ENCODE results near the gene FRMD8.

The FRMD8 gene

DNA sequence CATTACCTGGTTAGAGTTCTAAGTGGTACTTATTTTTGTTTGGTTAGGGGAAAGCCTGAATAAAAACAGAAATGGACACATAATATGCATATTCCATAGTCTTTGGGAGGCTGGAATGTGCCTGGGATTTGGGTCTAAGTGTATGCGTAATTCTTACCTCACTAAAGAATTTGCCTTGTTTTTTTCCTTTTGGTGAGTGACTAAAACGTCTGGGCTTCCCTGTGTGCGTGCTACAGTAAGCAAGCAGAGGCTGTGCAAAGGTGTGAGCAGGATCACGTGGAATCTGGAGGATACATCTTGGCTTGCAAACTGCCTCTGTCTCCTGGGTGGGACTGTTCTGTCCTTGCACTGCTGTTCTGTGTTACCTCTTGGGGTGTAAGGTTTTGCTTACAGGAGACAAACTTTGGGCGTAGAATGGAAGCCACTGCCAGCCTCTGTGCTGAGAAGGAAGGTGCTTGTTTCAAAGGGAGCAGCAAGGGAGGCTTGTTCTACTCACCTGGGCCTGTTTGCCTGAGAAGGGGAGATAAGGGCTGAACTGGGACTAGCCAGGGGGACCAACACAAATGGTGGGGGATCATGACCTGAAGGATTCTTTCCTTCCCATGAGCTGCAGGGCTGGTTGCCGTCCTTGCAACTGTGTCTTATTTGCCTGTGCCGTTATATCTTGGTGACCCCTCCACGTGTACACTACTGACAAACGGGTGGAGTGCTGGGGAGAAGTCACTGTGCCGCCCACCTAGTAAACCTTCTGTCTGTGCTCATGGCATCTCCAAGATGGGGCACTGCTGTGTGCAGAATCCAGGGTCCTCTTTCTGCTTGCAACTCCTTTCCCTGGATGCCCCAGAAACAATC is 40.6 kb downstream of the FRMD8 start:
- no peak for DNase-seq

GRCh38 chr11:65427691-65428577 is 41.5 kb downstream of the FRMD8 start:
- no peak for DNase-seq

GRCh38 chr11:65428578-65429067 is 42.2 kb downstream of the FRMD8 start:
- no peak for DNase-seq

DNA sequence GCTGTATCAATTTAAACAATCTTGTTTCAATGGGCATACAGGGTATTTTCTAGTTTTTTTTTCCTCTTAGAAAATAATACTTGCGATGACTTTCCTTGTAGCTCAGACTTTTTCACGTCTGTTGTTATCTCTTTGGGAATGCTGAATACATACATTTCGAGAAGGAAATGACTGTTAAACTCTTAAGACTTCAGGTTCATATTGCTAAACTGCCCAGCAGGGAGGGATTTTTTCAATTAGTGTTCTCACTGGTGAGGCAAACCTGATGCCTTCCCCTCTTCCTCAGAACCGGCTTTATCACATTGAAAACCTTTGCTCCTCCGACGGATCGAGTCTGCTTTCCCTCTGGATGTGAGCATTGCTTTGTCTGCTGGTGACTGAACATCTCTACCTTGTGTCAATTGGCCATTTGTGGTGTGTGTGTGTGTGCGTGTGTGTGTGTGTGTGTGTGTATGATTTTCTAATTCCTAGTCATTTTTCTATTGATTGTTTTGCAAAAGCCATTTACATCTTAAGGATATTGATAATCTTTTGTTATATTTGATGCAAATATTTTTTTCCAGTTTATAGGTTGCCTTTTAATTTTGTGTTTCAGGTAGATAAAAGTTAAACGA is 42.7 kb downstream of the FRMD8 start:
- DNase-seq, result no peak

DNA sequence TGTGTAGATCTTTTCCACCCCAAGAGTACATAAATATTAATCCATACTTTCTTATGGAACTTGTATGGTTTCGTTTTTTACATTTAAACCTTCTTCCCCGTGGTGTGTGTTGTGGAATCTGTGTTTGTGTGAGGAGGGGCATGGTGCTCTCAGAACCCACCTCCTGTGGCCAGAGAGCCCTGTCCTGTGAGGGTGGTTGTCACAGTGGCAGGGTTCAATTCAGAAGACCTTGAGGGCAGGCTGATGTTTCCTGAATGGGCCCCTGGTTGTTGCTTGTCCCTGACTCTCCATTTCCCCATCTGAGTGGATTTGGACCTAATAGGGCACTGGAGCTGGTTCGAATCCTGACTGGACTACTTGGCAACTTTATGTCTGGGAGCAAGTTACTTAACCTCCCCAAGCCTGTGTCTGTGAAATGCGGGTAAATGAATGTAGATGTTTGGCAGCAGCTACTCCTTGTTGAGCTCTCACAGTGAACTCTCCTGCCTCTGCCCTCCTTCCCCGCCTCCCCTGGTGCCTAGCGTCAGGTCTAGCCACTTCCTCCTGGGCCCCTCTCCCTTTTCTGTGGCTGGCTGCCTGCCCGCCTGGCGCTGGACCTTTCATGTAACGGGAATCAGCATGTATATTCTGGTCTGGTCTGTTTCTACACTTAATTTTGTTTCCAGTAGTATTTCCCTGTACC is 43.4 kb downstream of the FRMD8 start:
- no peak for DNase-seq

- DNase-seq, result no peak
Measured at GRCh38 chr11:65430406-65431217, 44.2 kb downstream of the FRMD8 start.

DNA sequence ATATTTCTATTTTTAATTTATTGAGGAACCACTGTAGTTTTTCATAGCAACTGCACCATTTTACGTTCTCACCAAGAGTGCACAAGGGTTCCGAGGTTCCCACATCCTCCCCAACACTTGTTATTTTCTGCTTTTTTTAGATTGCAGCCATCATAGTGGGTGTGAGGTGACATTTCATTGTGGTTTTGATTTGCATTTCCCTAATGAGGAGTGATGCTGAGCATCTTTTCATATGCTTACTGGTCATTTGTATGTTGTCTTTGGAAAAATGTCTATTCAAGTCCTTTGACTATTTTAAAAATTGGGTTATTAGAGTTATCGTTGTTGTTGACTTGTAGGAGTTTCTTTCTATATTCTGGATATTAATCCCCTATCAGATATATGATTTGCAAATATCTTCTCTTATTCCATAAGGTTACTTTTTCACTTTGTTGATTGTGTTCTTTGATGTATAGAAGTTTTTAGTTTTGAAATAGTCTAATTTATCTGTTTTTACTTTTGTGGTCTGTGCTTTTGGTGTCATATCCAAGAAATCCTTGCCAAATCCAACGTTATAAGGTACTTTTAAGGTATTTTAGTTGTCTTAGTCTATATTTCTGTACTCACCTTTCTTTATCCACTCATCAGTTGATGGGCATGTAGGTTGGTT is 45.1 kb downstream of the FRMD8 start:
- DNase-seq, result no peak

DNA sequence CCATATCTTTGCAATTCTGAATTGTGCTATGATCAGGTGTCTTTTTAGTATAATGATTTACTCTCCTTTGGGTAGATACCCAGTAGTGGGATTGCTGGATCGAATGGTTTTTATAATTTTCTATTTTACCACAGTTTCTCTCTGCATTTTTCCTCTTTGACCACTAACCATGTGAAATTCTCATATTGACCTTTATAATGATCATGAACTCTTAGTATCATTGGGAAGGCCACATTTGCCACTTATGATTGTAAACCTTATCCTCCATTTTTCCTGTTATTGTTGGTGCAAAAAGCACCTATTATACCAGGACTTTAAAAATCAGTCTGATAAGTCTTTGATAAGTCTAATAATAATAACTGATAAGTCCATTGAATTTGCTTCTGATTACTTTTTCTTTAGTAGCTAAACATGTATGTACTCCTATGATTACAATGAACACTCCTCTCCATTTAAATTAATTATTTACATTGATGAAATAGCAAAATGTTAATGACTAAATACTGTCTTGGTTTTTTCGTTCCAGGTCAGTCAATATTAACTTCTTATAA is 45.7 kb downstream of the FRMD8 start:
- no peak for DNase-seq

DNA sequence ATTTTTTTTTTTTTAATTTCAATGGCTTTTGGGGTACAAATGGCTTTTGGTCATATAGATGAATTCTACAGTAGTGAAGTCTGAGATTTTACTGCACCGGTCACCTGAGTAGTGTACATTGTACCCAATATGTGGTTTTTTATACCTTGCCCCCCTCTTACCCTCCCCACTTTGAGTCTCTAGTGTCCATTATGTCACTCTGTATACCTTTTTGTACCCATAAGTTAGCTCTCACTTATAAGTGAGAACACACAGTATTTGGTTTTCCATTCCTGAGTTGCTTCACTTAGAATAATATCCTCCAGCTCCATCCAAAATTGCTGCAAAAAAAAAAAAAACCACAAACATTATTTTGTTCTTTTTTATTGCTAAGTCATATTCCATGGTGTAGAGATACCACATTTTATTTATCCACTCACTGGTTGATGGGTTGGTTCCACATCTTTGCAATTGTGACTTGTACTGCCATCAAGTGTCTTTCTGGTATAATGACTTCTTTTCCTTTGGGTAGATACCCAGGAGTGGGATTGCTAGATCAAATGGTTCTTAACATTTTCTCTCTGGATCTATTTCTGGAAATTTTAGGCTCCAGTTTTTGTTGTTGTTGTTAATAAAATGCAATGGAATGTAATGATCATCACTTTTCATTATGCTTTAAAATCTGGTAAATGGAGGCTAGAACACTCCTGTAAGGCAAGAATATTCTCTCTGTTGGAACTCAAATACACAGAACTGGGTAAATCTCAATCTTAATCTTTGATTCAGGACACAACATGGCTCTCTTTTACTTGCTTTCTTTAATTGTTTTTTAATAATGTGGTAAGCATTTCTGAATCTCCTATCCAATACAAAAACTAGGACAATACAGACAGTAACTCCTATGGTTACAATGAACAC is 46.5 kb downstream of the FRMD8 start:
- DNase-seq, result no peak

GRCh38 chr11:65433657-65434056 is 47.2 kb downstream of the FRMD8 start:
- DNase-seq, result no peak

- no peak for DNase-seq
Measured at GRCh38 chr11:65434057-65434666, 47.7 kb downstream of the FRMD8 start.

DNA sequence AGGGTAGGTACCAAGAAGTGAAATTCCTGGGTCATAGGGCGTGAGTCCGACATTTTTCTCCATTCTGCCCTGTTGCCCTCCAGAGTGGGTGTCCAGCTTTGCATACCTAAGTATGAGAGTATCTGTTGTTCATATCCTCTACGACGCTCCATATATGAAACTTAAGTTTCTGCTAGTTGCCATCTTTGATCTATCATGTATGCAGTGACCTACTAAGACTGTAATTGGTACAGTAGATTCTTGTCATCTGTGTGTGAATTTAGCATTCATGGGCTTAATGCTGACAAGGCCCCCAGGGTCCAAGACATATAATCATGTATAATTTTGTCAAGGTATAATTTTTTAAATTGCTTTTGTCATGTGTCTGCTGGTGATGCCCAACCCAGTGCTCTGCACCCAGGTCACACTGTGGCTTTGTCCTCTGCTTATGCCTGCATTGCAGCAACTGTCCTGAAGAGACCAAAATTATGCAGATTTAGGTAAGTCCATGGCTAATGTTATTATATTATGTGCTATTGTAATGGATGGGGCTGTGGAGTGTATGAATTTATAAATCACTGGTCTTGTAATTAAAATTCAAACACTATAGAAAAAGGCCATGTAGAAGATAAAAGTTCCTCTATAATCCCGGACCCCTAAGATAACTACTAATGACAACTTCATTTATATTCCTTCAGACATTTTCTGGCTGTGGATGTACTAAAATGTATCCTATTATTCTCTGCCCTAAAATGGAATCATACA is 48.4 kb downstream of the FRMD8 start:
- no peak for DNase-seq

DNA sequence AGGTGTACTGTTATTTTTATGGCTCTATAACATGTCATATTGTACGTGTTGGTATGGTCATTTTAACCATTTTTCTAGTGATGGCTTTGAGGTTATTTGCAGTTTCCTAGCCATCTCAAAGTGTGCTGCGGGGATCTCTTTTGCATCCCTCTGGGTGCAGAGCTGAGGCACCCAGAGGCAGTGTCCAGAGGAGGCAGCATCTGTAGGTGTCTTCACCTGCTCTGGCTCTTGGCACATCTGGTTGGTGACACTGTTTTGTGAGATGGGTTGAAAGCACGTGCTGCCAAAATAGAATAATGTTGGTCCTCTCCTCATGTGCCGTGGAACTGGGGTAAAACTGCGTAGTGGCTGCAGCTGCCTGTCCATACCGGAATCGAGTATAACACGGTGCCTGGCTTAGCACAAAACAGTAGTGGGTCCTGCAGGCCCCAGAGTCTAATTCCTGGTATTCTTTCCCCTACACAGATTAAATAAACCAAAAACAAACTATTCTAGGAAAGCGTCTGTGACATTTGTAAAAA is 49.0 kb downstream of the FRMD8 start:
- DNase-seq, result no peak

DNA sequence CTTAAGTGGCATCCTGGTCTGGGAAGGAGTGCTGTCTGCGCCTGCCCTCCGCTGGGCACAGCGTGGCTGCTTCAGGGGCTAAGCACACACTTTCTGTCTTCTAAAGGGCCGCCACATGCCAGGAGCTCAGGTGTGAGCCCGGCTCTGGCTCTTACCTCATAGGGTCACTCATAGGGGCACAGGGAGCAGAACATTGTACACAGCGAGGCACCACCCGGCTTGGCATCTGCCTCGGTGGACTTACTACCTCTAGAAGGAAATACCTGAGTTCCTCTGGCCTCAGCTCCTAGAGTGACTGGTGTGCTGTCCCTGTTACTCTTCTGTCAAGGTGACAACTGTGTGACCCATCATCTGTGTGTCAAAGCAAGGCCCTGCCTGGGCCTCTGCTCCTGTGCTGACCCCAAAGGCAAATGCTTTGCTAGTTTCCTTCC is 49.6 kb downstream of the FRMD8 start:
- no peak for DNase-seq

GRCh38 chr11:65436412-65437032 is 50.1 kb downstream of the FRMD8 start:
- no peak for DNase-seq

DNA sequence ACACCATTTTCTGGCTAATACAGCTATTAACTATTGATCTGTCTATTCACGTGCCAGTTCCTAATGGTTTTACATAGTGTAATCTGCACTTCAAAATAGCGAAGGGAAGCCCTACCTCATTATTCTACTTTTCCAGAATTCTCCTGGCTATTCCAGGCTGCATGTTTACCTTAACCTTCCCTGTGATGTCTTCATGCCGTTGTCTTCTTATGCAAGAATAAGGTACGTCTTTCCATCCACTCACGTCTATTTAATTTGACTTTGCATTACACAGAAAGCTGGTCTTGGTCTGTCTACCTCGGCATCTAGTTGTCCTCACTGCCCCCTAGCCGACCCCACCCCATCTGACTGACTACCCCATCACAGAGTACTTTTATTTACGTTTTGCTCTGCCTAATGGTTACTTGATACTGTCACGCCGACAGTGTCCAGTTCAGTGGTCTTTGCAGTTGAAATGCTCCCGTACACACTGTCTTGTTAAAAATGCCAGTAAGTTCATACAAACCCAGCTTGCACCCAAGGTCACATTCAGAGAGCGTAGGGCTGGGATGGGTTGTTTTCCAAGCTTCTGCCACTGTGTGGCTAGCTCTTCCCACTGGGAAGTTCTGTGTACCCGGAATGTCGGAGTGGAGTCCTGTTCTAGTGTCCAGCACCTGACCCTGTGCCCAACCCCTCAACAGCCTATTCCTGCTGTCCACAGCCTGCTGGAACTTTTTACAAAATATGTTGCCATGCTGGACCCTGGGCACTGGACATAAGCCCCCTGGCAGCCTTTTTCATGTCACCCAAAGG is 51.2 kb downstream of the FRMD8 start:
- DNase-seq, result no peak
